ENCODE measurements around the gene TRIP10. TPM values are rescaled to one million over a fixed set of nuclear protein-coding genes. Genes with fewer than 3 reads are reported as not detected.

The TRIP10 gene
- total and polyA plus RNA-seq, 2 of the 13 experiments (the other 11 are each of a cell fraction or from before 2014, with no cell fraction given) = 32.5 to 33.2 TPM

DNA sequence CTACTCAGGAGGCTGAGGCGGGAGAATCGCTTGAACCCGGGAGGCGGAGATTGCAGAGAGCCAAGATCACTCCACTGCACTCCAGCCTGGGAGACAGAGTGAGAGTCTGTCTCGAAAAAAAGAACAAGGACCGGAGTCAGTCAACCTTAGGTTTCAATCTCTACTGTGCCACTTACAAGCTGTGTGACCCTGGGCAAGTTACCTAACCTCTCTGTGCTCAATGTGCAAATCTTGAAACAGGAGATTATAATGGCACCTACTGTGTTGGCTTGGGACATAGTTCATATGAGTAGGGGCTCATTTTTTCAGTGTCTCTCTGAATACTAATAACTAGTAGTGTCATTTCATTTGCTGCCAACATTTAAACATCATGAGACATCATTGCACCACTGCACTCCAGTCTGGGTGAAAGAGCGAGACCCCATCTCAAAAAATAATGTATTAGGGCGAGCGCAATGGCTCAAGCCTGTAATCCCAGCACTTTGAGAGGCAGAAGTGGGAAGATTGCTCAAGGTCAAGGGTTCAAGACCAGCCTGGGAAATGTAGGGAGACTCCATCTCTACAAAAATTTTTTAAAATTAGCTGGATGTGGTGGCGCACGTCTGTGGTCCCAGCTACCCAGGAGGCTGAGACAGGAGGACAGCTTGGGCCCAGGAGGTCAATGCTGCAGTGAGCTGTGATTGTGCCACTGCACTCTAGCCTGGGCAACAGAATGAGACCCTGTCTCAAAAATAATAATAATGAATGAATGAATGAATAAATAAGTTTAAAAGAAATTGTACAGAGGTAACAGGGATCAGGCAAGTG, 24.5 kb upstream of the TRIP10 start:
- Histone ChIP-seq H3K4me3 (replicated peaks in 1 of 3; ENCODE audit: insufficient read depth in 1 of 3, low read depth in 2 of 3, low read length in 3 of 3) (no peak overlapping the region), H3K9ac (ENCODE audit: insufficient read depth, low read depth, low read length) (no peak overlapping the region), H3K36me3 (replicated peaks in 1 of 2; ENCODE audit: control insufficient read depth in 1 of 2, insufficient read depth in 2 of 2, low read length in 2 of 2) (peaks cover 33 to 64% of the 10 kb centered on the region in 2 experiments), H2AFZ (ENCODE audit: low read length) (no peak overlapping the region), H3K27me3 (ENCODE audit: control insufficient read depth in 1 of 2, insufficient read depth in 2 of 2, low read length in 2 of 2) (peaks cover 0 to 6% of the 10 kb centered on the region in 2 experiments; a peak in 1 of 5 replicates), H3K4me2 (ENCODE audit: low read depth, low read length) (no peak overlapping the region), H3K79me2 (ENCODE audit: insufficient read depth, low read length) (peaks cover 16% of the 10 kb centered on the region), H3K4me1 (ENCODE audit: insufficient read depth, low read length) (peaks cover 44% of the 10 kb centered on the region), H3K9me3 (ENCODE audit: low read length) (no peaks in the 10 kb centered on the region), H4K20me1 (ENCODE audit: insufficient read depth, low read length) (peaks cover 88% of the 10 kb centered on the region), H3K27ac (ENCODE audit: extremely low read length, insufficient read depth, low read length) (no peak overlapping the region)
- intact Hi-C loops (cut with micrococcal nuclease; ENCODE audit: unreplicated experiment) (no loop called here), in situ Hi-C loops (cut with HindIII; ENCODE audit: extremely low pct_ligation_motif_present, low pct_unique_long_range_greater_than_20kb) (no loop called here)
- ATAC-seq (no peak), DNase-seq (ENCODE audit: low spot score) (no peak), FAIRE-seq (peak; percentile 21)
- 95% methylated on average over 11 of the region's 11 CpGs for WGBS (ENCODE audit: low lambda C conversion rate)
- ChIA-PET POLR2A (interaction anchor here (0.8 to 3.2 kb wide), 7 partner anchors 10 to 38 kb away, joined by 3 to 24 read pairs (median 14); partner anchors contain the start of gene GPR108), CTCF (ENCODE audit: low intra/inter-chr PET ratio, low total read pairs) (no interaction called here)
- BruUV-seq (replicated peaks) = no TSS peak
- TF ChIP-seq ZC3H4 (CRISPR knock-in tag; IDR thresholded peaks at IDR 0.05; ENCODE audit: borderline replicate concordance) (peak; percentile 5; the same call in 1 of the 2 replicates), ZNF3 (CRISPR knock-in tag; IDR thresholded peaks at IDR 0.05) (no peak), SALL2 (CRISPR knock-in tag; IDR thresholded peaks at IDR 0.05) (no peak), HIVEP1 (CRISPR knock-in tag; IDR thresholded peaks at IDR 0.05) (no peak), TBL1XR1 (IDR thresholded peaks at IDR 0.05; ENCODE audit: borderline replicate concordance, low read length, partially characterized antibody) (no peak), POLR2G (IDR thresholded peaks at IDR 0.05; ENCODE audit: low read depth, low read length) (peak; percentile 70), ZMYM3 (CRISPR knock-in tag; IDR thresholded peaks at IDR 0.05) (peak; percentile 50; the same call in 1 of the 2 replicates), ZNF883 (CRISPR knock-in tag; IDR thresholded peaks at IDR 0.05; ENCODE audit: not compliant biosample characterization) (no peak), PAF1 (CRISPR knock-in tag; IDR thresholded peaks at IDR 0.05) (peak; percentile 32; the same call in 1 of the 2 replicates), NFIC (IDR thresholded peaks at IDR 0.05; ENCODE audit: low read length) (0 out of 2 replicates have a peak, but pooled peaks have one; percentile 34), HCFC1 (IDR thresholded peaks at IDR 0.05; ENCODE audit: low read depth, low read length) (no peak), KDM4B (CRISPR knock-in tag; IDR thresholded peaks at IDR 0.05) (peak; percentile 40; the same call in 1 of the 2 replicates)
- TF ChIP-seq, protein P1, sequence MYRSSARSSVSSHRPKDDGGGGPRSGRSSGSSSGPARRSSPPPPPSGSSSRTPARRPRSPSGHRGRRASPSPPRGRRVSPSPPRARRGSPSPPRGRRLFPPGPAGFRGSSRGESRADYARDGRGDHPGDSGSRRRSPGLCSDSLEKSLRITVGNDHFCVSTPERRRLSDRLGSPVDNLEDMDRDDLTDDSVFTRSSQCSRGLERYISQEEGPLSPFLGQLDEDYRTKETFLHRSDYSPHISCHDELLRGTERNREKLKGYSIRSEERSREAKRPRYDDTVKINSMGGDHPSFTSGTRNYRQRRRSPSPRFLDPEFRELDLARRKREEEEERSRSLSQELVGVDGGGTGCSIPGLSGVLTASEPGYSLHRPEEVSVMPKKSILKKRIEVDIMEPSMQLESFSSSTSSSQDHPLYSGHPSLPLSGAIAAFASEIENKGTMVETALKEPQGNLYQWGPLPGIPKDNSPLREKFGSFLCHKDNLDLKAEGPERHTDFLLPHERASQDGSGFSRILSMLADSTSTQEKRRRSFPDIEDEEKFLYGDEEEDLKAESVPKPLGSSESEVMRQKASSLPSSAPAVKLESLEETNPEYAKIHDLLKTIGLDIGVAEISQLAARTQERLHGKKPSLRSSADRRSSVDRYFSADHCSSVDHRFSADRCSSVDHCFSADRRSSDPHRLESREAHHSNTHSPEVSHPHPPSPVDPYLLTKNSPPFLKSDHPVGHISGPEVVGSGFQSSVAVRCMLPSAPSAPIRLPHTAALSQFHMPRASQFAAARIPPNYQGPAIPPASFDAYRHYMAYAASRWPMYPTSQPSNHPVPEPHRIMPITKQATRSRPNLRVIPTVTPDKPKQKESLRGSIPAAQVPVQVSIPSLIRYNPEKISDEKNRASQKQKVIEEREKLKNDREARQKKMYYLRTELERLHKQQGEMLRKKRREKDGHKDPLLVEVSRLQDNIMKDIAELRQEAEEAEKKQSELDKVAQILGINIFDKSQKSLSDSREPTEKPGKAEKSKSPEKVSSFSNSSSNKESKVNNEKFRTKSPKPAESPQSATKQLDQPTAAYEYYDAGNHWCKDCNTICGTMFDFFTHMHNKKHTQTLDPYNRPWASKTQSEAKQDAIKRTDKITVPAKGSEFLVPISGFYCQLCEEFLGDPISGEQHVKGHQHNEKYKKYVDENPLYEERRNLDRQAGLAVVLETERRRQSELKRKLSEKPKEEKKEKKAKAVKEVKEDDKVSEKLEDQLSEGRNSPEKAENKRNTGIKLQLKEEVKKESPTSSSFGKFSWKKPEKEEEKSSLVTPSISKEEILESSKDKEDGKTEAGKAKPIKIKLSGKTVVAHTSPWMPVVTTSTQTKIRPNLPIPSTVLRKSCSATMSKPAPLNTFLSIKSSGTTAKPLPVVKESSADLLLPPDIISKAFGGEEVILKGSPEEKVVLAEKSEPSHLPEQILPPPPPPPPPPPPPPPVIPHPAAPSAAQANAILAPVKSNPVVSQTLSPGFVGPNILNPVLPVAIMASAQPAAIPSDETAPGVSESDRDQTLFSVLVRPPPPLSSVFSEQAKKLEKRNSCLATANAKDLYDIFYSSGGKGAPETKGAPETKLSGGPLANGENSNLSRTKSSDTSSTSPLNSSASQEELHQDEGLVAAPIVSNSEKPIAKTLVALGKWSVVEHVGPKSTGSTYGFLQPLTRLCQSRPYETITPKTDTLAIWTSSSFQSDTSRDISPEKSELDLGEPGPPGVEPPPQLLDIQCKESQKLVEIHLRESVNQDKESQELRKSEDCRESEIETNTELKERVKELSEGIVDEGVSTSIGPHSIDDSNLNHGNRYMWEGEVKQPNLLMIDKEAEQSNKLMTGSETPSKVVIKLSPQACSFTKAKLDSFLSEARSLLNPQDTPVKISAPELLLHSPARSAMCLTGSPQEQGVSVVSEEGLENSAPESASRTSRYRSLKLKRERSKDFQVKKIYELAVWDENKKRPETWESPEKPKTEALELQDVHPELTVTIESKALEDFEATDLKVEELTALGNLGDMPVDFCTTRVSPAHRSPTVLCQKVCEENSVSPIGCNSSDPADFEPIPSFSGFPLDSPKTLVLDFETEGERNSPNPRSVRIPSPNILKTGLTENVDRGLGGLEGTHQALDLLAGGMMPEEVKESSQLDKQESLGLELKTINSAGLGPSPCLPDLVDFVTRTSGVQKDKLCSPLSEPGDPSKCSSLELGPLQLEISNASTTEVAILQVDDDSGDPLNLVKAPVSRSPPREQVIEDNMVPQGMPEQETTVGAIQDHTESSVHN (CRISPR knock-in tag; IDR thresholded peaks at IDR 0.05) = no peak
- TF ChIP-seq, protein P2, sequence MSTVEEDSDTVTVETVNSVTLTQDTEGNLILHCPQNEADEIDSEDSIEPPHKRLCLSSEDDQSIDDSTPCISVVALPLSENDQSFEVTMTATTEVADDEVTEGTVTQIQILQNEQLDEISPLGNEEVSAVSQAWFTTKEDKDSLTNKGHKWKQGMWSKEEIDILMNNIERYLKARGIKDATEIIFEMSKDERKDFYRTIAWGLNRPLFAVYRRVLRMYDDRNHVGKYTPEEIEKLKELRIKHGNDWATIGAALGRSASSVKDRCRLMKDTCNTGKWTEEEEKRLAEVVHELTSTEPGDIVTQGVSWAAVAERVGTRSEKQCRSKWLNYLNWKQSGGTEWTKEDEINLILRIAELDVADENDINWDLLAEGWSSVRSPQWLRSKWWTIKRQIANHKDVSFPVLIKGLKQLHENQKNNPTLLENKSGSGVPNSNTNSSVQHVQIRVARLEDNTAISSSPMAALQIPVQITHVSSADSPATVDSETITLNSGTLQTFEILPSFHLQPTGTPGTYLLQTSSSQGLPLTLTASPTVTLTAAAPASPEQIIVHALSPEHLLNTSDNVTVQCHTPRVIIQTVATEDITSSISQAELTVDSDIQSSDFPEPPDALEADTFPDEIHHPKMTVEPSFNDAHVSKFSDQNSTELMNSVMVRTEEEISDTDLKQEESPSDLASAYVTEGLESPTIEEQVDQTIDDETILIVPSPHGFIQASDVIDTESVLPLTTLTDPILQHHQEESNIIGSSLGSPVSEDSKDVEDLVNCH (CRISPR knock-in tag; IDR thresholded peaks at IDR 0.05) = no peak

Measured in HepG2 (cell line).